Endometrial microvascular endothelial cells (primary cell): ENCODE results near the gene ITPRIP. TPM values are rescaled to one million over a fixed set of nuclear protein-coding genes. Genes with fewer than 3 reads are reported as not detected.

Experiments used
- in situ Hi-C: cut with HindIII; loops from 2 replicates; pipeline ENCODE4 v1.10.0; 2017; ENCODE audit warnings: low sequenced_read_pairs, low pct_unique_long_range_greater_than_20kb; ENCODE audit errors: inconsistent ontology term
- total RNA-seq: library from RNA; depleted of rRNA; stranded (reverse); fragments of >200 nt; gene quantifications from one replicate; pipeline ENCODE4 v1.2.3, GENCODE V29; 2015; ENCODE audit errors: inconsistent ontology term

ITPRIP gene, protein sequence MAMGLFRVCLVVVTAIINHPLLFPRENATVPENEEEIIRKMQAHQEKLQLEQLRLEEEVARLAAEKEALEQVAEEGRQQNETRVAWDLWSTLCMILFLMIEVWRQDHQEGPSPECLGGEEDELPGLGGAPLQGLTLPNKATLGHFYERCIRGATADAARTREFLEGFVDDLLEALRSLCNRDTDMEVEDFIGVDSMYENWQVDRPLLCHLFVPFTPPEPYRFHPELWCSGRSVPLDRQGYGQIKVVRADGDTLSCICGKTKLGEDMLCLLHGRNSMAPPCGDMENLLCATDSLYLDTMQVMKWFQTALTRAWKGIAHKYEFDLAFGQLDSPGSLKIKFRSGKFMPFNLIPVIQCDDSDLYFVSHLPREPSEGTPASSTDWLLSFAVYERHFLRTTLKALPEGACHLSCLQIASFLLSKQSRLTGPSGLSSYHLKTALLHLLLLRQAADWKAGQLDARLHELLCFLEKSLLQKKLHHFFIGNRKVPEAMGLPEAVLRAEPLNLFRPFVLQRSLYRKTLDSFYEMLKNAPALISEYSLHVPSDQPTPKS
- 51.8 TPM for total RNA-seq

DNA sequence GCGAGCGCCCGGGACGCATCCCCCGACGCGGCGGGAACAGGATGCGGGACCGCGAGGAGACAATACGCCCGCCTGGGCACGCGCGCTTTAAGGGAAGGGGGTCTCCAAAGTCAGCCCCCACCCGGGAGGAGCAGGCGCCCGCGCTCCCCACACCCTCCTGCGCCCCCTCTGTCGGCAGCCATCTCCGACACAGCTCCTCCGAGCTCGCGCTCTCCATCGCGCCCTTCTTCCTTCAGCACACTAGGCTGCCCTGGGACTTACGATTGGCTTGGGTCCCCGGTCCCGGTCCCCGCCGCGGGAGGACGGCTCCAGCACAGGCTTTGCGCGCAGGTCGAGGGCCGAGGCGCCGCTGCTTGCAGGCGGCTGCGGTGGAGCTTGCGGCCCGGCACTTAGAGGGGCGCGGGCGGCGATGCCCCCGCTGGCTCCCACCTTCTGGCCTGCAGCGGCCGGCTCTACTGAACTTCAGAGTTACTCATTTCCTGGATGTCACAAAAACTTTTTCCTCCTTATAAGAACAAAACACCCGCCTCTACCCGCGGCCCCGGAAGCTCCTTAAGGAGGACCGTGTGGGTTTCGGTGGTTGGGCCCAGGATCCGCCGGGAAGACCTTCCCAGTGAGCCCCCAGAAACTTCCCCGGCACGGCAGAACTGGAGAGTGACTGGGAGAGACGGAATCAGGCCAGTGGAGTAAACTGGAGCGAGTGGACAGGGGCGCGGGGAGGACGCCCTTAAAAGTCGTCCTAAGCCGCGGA lies at the start of gene ITPRIP:
Gene ITPRIP (minus strand): TSS at position 481 of the 751 bp plus-strand sequence. CDS start 22,414 bp downstream, outside the sequence.
- in situ Hi-C loops: no loop called here

DNA sequence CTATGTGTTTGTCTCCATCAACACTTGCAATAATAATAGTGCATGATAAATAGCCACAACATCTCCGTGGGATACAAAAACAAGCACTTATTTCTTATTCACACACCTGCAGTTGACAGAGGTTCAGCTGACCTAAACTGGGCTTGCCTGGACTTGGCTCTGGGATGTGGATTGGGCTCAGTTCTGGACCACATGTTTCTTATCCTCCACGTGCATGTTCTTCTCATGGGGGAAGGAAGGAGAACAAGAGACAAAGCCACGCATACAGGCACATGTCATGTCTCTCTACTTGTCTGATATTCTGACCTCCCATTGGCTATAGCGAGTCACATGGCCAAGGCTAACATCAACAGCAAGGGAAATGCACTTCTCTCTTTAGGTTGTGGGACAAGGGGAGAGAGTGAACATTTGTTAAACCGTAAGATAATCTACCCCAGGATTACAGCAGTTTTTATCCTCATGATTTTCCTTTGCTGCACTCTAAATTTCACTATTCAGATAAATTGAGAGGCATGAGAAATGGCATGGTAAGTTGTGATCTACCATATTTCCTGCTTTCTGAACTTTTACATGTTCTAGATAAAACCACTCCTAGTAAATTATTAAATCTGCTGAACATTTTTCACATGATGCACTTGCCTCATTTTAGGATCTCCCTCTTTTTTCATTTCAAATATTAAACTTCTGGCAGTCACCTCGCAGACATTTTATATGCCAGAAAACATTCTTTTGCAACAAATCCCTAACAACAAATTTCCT lies 49.0 kb upstream of the ITPRIP start:
- in situ Hi-C loops: no loop called here

DNA sequence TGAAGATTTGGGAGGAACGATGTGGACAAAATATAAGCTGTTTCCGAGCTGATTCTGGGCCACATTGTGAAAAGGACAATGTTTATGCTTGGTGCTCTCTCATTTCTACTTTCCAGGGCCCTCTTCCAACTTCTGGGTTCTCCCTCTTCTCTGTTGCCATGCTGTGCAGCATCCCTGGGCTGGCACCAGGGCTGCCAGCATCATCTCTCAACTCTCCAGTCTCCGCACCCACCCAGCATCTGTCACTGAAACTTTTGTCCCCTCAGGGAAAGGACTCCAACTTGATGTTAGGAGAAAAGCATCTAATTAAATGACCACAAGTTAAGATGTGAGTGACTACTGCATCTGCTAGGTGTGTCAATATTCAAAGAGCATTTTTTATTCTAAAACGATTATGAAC lies 42.1 kb upstream of the ITPRIP start:
- in situ Hi-C loops: no loop called here

DNA sequence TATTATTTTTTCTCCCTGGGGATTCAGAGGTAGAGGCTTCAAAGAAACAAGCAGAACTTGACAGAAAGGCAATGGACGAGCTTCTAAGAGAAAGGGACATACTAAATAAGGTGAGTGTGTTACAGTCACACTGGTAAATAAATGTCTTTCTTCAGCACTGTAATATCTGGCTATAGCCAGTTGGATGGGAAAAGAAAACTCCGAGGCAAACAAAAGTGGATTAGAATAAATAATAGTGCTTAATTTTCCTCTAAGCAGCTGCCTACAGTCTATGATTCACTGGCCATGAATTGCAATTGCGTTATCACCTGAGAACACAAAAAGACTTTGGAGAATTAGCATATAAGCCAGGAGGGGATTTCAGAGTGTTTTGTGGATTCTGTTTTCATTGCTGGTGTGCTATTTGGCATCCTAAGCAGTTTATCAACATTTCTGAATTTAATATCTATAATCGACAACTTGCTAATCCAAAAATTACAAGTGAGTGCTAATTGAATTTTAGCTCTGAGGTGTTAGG lies 38.6 kb upstream of the ITPRIP start:
- in situ Hi-C loops: no loop called here

DNA sequence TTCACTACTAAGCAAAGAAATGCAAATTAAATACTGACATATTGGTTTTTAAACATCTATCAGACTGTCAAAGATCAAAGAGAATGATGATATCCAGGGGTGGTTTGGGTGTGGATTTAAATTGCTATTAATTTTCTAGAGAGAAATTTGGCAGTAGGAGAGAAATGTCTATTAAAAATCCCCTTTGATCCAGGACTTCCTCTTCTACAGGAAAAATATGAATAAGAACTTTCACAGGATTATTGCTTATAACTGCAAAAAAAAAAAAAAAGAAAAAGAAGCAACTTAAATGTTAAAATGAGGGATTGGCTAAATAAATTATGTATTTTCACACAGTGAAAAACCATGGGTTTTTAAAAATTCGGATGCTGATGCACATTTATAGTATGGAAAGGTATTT lies 36.3 kb upstream of the ITPRIP start:
- in situ Hi-C loops: no loop called here

DNA sequence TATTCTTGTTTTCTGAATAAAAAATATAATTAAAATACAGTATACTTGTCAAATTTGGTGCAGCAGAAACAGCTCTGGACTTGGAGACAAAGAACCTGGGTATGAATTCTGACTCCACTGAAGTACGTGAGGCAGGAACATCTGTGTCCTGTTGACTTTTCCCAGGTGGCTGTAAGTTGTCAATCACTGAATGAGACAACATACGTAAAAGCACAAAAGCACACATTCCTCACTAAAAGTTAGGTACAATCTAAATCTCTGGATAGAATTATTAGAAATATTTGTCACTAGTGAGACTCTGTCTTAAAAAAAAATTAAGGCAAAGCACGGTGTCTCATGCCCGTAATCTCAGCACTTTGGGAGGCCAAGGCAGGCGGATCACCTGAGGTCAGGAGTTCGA lies 33.5 kb upstream of the ITPRIP start:
- in situ Hi-C loops: no loop called here

DNA sequence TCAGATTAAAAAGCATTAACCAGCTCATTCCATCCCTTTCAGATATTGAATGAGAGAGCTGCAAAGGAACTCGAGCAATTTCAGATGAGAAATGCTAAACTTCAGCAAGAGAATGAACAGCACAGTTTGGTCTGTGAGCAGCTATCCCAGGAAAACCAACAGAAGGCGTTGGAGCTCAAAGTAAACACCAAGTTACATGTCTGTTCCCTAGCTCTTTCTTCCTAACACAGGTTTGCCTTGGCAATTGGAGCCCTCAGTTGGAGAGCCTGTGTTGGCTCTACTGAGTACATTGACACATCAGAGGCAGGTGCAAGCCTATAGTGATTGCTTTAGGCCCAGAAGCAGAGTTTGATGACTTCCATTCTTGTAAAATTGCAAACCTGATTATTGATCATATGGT lies 30.1 kb upstream of the ITPRIP start:
- in situ Hi-C loops: no loop called here

DNA sequence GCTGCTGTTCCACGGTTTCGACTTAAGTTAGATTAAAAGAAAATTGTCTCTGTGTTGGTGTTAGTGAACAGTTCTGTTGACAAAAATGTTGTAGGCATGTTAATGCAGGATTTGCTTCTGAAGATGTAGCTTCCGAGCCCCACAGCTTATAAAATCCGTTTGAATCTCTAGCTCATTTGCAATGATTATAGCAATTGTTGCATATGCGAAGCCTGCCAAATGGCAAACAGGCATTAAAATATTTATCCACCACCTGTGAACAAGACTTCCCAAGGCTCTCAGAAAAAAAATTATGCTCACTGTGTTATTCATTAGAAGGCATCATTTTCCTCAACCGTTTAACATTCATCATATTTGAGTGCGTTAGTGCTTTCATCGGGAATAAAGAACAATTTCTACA lies 29.6 kb upstream of the ITPRIP start:
- in situ Hi-C loops: no loop called here

DNA sequence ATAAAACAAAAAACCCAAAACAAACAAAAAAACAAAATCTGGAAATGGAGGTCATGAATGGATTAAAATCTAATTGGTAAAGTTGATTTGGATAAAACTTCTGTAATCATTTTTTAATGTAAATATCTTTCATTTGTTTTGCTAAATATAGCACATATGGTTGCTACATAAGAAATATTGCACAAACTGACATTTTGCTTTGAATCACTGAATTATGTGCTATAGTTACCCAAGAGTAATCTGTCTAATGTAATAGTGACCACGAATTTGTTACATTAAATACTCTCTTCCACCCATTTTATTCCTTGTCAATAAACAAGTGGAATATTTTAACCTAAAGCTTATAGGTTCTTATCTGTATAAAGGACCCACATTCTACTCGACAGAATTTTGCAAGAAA lies 21.5 kb upstream of the ITPRIP start:
- in situ Hi-C loops: no loop called here

DNA sequence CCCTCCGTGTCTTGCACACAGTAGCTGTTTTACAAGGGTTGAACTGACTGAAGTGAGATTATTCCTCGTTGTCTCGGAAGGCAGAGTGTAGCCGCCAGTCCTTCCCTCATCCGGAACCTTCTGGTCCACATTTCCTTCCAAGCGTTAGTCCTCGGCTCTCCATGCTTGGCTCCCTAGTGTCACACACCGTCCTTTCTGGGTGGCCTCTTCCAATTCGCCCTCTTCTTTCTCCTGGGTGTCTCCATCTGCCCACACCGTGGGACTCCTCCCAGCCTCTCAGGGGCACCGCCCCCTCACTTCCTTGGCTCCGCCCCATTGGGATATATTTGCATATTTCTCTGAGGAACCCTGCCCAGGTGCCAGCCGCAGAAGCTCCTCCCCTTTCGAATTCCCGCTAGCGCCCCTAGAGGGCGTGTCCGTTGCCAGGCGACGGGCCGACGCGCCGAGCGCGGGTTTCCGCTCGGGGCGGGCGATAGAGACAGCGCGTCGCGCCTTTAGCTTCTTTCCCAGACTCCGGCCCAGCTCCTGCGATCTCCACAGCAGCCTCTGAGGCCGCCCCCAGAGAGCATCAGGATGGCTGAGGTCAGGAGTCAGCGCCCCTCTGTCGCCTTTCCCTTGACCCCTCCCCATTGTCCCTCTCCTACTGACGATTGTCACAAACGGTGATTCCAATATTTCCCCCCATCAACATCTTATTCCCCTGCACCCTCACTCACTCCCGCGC lies 15.2 kb upstream of the ITPRIP start, which contains the start of gene CFAP58:
Gene CFAP58 (plus strand): TSS at position 509 of the 724 bp plus-strand sequence. CDS start 65 bp downstream, at position 574.
- in situ Hi-C loops: no loop called here

DNA sequence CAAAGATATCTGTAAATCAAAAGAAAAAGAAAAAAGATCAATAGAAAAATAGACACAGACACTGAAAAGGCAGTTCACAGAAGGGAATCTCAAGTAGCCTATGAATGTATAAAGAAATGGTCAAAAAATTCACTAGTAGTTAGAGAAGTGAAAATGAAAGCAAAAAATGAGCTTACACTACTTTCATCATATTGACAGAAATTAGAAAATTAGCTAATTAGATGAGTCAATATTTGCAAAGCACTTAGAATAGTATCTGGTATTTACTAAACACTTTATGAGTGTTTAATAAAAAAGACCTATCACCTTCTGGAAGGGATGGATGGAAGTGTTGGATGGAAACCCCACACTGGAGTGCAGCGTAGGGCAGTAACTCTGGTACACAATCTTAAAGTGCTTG lies 13.7 kb upstream of the ITPRIP start:
- in situ Hi-C loops: no loop called here

DNA sequence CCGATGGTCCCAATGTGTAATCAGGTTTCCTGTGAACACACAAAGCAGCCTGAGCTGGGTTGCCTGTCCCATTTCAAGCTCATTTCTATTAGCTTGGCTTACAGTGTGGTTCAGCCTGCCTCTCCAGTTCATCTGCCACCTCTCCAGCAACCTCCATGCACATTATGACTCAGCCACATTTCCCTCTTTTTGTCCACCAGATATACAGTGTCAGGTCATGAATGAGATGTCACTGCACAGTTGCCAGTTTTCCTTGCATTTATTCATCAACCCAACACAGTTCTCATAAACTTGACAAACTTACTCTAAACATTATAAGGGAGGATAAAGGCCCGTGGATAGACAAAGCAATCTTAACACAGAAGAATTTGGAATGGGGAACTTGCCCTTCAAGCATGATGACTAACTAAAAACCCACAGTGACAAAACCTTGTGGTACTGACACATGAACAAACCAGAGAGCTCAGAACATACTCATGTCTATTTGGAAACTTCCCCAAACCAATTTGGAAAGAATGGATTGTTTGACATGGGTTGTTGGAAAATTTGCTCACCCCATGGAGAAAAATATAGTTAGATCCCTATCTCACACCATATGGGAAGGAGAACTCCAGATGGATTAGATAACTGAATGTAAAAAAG lies 12.9 kb upstream of the ITPRIP start:
- in situ Hi-C loops: no loop called here

DNA sequence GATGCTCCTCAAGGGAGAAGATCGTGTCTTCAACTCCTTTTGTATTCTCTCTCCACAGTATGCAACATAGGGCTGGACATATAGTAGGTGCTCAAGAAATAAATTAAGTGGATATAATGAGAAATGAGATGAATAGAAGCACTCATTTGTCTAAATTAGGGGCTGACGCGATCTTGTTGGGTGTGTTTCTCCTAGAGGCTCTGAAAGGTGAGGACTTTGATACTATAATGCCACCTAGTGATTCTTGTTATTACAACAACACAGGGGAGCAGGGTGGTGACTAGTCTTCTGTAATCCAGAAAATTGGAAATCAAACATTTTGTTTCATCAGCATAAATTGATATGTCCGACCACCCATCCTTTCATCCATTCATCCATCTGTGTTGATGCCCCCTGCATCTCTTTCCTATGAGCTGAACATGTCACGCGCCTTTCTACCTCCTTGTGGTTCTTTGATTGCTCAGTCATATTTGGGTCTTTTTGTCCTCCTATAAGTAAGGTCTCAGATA lies 11.9 kb upstream of the ITPRIP start:
- in situ Hi-C loops: no loop called here

DNA sequence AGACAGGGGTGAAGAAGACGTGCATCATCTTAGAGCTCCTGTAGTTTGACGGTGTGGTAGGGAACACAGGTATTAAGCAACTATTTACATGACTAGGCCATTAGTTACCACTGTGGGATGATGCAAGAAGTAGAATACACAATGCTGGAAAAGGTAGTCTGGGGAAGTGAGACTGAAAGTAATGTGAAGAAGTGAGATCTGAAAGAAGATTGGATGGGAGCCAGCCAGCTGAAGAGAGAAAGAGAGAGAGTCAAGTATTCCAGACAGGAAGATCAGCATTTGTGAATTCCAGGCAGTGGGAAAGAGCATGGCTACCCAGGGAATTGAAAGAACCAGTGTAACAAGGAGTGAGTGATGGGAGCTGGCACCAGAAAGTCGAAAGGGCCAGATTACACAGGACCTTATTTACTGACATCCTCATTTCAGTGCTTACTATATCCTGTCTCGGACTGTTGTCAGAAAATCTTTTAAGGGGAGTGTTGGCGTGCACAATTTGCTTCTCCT lies 11.4 kb upstream of the ITPRIP start:
- in situ Hi-C loops: no loop called here

DNA sequence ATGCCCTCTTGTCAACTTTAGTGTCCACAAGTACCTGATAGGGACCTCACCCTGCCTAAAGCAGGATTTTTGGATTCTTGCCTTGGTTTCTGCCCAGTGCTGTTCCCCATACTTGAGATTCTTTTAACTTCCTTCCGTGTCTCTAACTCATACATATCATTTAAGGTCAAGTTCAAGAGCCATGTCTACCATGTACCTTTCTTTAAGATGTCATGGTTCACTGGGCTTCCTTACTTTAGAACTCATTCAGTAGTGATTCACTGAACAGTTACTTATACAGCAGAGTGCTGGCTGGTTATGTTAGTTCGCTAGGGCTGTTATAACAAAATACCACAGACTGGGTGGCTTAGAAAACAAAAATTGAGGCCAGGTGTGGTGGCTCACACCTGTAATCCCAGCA lies 10.3 kb upstream of the ITPRIP start:
- in situ Hi-C loops: no loop called here

DNA sequence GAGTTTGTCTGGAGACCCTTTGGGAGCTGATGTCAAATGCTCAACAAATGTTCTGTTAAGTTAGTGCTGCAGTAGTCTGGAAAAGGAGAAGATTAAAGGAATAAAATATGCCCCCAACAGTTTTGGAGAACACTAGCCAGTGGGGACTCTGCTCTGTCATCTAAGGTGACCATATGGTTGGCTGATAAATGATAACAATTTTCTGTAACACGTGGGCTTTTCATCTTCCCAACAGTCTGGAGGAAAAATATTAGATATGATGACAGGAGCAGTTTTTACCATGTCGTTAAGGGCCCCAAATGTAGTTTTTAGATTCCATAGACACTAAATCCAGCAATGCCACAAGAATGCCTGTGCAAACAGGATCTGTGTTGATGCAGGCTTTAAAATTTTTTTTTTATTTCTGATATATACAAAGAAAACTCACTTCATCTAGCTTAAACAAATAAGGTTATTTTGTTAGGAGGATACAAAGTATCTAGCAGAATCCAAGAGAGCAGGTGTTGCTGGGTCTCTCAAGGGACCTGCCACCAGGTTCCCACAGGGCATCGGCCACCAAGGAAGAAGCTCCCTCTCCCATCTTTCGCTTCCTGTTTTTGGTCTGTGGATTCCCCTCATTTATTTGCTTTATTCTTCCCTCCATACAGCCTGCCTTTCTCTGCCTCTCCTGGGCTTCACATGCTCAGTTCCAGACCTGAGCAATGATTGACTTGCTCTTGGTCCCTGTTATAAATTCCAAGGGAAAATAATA lies 9.2 kb upstream of the ITPRIP start:
- in situ Hi-C loops: no loop called here

DNA sequence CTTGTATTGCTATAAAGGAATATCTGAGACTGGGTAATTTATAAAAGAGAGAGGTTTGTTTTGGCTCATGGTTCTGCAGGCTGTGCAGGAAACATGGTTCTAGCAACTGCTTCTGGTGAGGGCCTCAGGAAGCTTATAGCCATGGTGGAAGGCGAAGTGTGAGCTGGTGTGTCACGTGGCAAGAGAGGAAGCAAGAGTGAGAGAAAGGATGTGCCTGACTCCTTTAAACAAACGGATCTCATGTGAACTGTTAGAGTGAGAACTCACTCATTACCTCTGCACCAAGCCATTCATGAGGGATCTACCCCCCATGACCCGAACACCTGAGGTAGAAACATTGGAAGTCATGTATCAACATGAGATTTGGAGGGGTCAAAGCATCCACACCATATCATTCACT lies 7.7 kb upstream of the ITPRIP start:
- in situ Hi-C loops: no loop called here
